Erythroblast (primary cell): ENCODE data around the gene BCLAF3.

Source experiments
- GATA1 ChIP-seq: IDR thresholded peaks from 2 replicates; pipeline ENCODE4 v1.6.1; 2011; ENCODE audit warnings: low read depth, mild to moderate bottlenecking, control low read depth, low read length, moderate library complexity
- POLR2A ChIP-seq: IDR thresholded peaks from 2 replicates; pipeline ENCODE4 v1.6.1; 2011; ENCODE audit warnings: mild to moderate bottlenecking, low read length

GRCh38 chrX:19990556-19991349 is at the start of gene BCLAF3:
- TF ChIP-seq POLR2A, result no peak
- no peak for TF ChIP-seq GATA1
